Measurements from ENCODE around the gene LAMTOR2.
A peak's percentile ranks its signal among the peaks of the same experiment; 100 is the strongest.
"Not testable (repeated sequence)": the region's sequence is repeated elsewhere in the genome, so short reads cannot be mapped to it uniquely, and the experiment has no call there.

The LAMTOR2 gene

GRCh38 chr1:156054500-156055280 lies at the start of gene LAMTOR2:
Gene LAMTOR2 (plus strand): TSS chr1:156054782. CDS start chr1:156054890, 108 bp downstream.
- DNase-seq = peak; percentile 100

GRCh38 chr1:156004843-156005584 lies 49.6 kb upstream of the LAMTOR2 start:
- DNase-seq = no peak

GRCh38 chr1:156006666-156007376 lies 47.8 kb upstream of the LAMTOR2 start:
- no peak for DNase-seq

- no peak for DNase-seq
These were observed 45.2 kb upstream of the LAMTOR2 start for GRCh38 chr1:156009404-156009803.

- DNase-seq = no peak
These were observed 42.3 kb upstream of the LAMTOR2 start for GRCh38 chr1:156012051-156012817.

GRCh38 chr1:156014829-156015228 lies 39.8 kb upstream of the LAMTOR2 start:
- no peak for DNase-seq

GRCh38 chr1:156019946-156020292 lies 34.7 kb upstream of the LAMTOR2 start:
- DNase-seq = no peak

GRCh38 chr1:156020293-156021092 lies 34.1 kb upstream of the LAMTOR2 start, which contains the start of gene SSR2:
Gene SSR2 (minus strand): TSS chr1:156020951. CDS start chr1:156020167, 784 bp downstream.
- peak; percentile 82 to 90 for DNase-seq

- DNase-seq = no peak
These were observed 33.5 kb upstream of the LAMTOR2 start for GRCh38 chr1:156021093-156021428.

GRCh38 chr1:156021954-156022353 lies 32.6 kb upstream of the LAMTOR2 start:
- DNase-seq = no peak

GRCh38 chr1:156024801-156025200 lies 29.8 kb upstream of the LAMTOR2 start:
- DNase-seq = no peak

- DNase-seq = no peak
These were observed 28.7 kb upstream of the LAMTOR2 start for GRCh38 chr1:156025876-156026275.

- no peak for DNase-seq
These were observed 28.0 kb upstream of the LAMTOR2 start for GRCh38 chr1:156026588-156026987.

- no peak for DNase-seq
These were observed 21.6 kb upstream of the LAMTOR2 start for GRCh38 chr1:156033011-156033410.

GRCh38 chr1:156034991-156035390 lies 19.6 kb upstream of the LAMTOR2 start:
- DNase-seq = not testable (repeated sequence)

GRCh38 chr1:156042828-156043227 lies 11.8 kb upstream of the LAMTOR2 start:
- no peak for DNase-seq

- no peak for DNase-seq
These were observed 9.5 kb upstream of the LAMTOR2 start for GRCh38 chr1:156045076-156045475.

GRCh38 chr1:156048663-156049258 lies 5.8 kb upstream of the LAMTOR2 start:
- no peak for DNase-seq

- no peak for DNase-seq
These were observed 4.2 kb upstream of the LAMTOR2 start for GRCh38 chr1:156050376-156050775.

- DNase-seq = no peak
These were observed 3.4 kb upstream of the LAMTOR2 start for GRCh38 chr1:156051011-156051725.
